Measurements from ENCODE around the gene RC3H1. TPM values are rescaled to one million over a fixed set of nuclear protein-coding genes. Genes with fewer than 3 reads are reported as not detected.

Gene RC3H1
- total and polyA plus RNA-seq, 2 experiments from 2014 or later, result 6.8 to 24.5 TPM

- Histone ChIP-seq H3F3A (replicated peaks; ENCODE audit: low read depth) (no peaks in the 10 kb centered on the region), H3K4me3 (no peak overlapping the region), H3K27ac (ENCODE audit: low read depth) (no peak overlapping the region), H3K4me2 (no peak overlapping the region), H3K27me3 (ENCODE audit: insufficient read depth) (no peaks in the 10 kb centered on the region), H3K36me3 (ENCODE audit: insufficient read depth) (no peaks in the 10 kb centered on the region), H3K79me2 (replicated peaks; ENCODE audit: insufficient read depth) (no peaks in the 10 kb centered on the region), H2AFZ (peak overlapping the region; percentile 23; the same call in 1 of the 2 replicates), H3K4me1 (ENCODE audit: insufficient read depth) (no peaks in the 10 kb centered on the region), H3K9me2 (ENCODE audit: insufficient read depth) (no peaks in the 10 kb centered on the region), H4K20me1 (replicated peaks; ENCODE audit: insufficient read depth) (no peaks in the 10 kb centered on the region)
- Mint-ChIP-seq H3K4me1 (no peaks in the 10 kb centered on the region; the same call in 2 of the 3 replicates), H3K9me3 (no peaks in the 10 kb centered on the region; the same call in 2 of the 3 replicates), H3K4me3 (no peak overlapping the region), H3K27ac (no peak overlapping the region), H3K36me3 (ENCODE audit: low read depth) (no peaks in the 10 kb centered on the region), H3K27me3 (ENCODE audit: insufficient read depth, low read depth, poor library complexity) (no peaks in the 10 kb centered on the region)
- no peak for TF ChIP-seq STAT1 (IDR thresholded peaks at IDR 0.05; ENCODE audit: unreplicated experiment)
- no peak for TF ChIP-seq CTCF (conservative IDR thresholded peaks at IDR 0.05; ENCODE audit: low read depth in 2 of 2)
- no peak for TF ChIP-seq ETS1 (IDR thresholded peaks at IDR 0.05)
- no peak for TF ChIP-seq ZNF114 (CRISPR knock-in tag; IDR thresholded peaks at IDR 0.05)
- TF ChIP-seq CREB1 (CRISPR knock-in tag; IDR thresholded peaks at IDR 0.05; ENCODE audit: low read depth), result no peak
- TF ChIP-seq EZH2phosphoT487 (IDR thresholded peaks at IDR 0.05; ENCODE audit: unreplicated experiment), result no peak
- no peak for TF ChIP-seq ZNF462 (CRISPR knock-in tag; IDR thresholded peaks at IDR 0.05)
- TF ChIP-seq EZH2 (IDR thresholded peaks at IDR 0.05; ENCODE audit: low read depth, unreplicated experiment), result no peak
- no peak for TF ChIP-seq JUNB (IDR thresholded peaks at IDR 0.05; ENCODE audit: unreplicated experiment)
- TF ChIP-seq POLR2AphosphoS5 (IDR thresholded peaks at IDR 0.05; ENCODE audit: low read depth), result no peak
- TF ChIP-seq REST (IDR thresholded peaks at IDR 0.05; ENCODE audit: unreplicated experiment), result no peak
- no peak for ATAC-seq
- no peak for DNase-seq (ENCODE audit: low spot score)
These were observed 101.3 kb downstream of the RC3H1 start for GRCh38 chr1:173920861-173921260.

Measured in GM23338 (cell line).